Stimulated activated CD8-positive, alpha-beta memory T cell treated with anti-CD3 and anti-CD28 coated beads, Interleukin-4, amount 100 ng/mL, for 48 hours (primary cell): ENCODE results near the gene LYSMD4.
"Not testable (repeated sequence)": the region's sequence is repeated elsewhere in the genome, so short reads cannot be mapped to it uniquely, and the experiment has no call there.

Experiments used
- DNase-seq: peaks from one replicate; pipeline ENCODE4 v3.0.0-alpha.2; 2020

Gene LYSMD4

DNA sequence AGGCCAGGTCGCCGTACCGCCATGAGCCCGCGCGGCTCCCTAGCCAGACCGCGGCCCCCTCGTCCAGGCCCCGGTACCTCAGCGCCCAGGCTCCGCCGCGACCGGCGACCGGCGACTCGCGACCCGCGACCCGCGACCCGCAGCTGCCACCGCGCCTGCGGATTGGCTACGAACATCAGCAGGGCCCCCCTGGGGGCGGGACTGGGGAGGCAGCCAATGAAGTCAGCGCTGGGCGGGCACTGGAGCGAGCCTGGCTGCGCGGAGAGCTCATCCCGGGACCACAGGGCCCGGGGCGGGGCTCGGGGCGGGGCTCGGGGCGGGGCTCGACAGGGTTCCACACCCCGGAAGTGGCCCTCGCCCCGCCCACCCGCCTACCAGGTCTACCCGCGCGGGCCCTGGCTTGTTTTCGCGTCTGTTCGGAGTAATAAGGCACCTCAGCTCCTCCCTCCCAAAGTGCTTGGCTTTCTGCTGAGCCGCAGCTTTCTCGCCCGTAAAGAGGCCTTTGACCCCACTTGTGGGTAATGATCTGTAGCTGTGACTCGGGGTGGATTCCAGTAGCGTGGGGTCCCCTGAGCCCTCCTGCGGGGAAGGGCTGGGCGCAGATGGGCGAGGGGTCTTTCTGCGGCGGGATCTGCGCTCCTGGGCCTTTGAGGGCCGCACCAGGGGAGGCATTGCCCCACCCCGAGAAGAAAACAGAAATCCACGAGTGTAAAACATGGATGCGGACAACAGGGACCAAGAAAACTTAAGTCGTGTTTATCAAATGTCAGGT is at the start of gene LYSMD4:
TSS of gene LYSMD4 (minus strand) at position 170 of the 772 bp plus-strand sequence. CDS start 1,438 bp downstream, outside the sequence.
- peak; percentile 98 for DNase-seq

DNA sequence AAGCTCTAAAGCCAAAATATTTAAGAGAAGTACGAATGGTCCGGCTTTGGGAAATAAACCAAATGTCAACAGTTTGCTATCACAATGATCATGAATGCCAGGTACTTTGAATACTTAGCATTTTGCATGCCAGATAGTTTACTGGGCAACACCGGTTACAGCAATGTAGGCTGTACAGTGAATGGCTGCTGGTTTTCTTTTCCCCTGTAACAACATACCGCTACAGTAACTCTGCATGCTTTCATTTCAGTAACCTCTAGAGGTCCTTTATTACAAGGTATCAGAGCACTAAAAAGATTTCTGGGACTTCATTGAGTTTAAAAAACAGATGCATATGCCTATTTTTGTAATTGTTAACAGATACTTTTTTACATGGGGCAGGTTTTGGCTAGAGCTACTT is 48.8 kb upstream of the LYSMD4 start:
- DNase-seq = not testable (repeated sequence)

- no peak for DNase-seq
These were observed 43.9 kb upstream of the LYSMD4 start for GRCh38 chr15:99777144-99777543.

- DNase-seq = no peak
These were observed 31.3 kb upstream of the LYSMD4 start for GRCh38 chr15:99764522-99764921.

GRCh38 chr15:99763827-99764226 is 30.6 kb upstream of the LYSMD4 start:
- no peak for DNase-seq

- no peak for DNase-seq
These were observed 29.1 kb upstream of the LYSMD4 start for GRCh38 chr15:99762288-99762687.

DNA sequence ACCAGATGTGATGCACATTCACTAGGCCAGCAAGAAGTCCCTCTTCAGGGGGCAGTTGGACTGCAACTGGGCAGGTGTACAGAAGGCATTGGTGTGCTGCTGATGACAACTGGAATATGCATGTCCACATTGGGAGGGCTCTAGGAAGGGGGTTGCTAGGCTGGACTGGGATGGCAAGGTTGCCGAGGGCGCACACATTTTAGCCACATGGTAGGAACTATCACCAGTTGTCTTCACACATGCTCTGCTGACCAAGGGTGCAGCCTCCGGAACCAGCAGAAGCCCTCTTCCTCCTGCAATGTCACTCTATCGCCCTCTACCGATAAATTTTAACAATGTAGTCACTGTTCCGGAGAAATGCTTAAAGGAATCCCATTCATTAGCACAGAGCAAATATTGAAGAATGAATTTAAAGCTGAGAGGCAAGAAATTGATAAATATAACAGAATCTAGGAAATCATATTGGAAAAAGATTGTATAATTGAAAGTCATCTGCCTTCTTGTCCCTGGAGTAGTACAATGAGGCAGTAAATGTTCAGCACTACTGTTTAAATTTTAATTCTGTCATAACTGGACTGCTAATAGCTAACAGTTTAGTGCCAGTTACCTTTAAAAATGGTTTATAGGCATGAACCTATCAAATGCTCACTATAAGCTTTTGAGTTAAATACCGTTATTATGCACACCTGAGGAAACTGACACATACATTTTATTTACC is 22.6 kb upstream of the LYSMD4 start:
- DNase-seq = peak; percentile 48

DNA sequence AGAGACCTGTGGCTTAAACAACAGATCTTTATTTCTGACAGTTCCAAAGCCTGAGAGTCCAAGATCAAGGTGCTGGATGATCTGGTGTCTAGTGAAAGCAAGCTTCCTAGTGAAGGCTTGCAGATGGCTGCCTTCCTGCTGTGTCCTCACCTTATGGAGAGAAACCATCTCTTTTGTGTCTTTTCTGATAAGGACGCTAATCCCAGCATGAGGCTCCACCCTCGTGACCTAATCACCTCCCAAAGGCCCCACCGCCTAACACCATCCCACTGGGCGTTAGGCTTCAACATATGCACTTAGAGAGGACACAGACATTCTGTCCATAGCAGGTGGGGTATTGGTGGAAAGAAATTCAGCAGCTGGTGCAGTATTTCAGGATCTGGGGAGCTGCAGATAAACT is 19.8 kb upstream of the LYSMD4 start:
- no peak for DNase-seq

- DNase-seq = no peak
These were observed 19.3 kb upstream of the LYSMD4 start for GRCh38 chr15:99752556-99752955.

GRCh38 chr15:99750326-99750725 is 17.1 kb upstream of the LYSMD4 start:
- not testable (repeated sequence) for DNase-seq

- DNase-seq = no peak
These were observed 16.1 kb upstream of the LYSMD4 start for GRCh38 chr15:99749386-99749785.

DNA sequence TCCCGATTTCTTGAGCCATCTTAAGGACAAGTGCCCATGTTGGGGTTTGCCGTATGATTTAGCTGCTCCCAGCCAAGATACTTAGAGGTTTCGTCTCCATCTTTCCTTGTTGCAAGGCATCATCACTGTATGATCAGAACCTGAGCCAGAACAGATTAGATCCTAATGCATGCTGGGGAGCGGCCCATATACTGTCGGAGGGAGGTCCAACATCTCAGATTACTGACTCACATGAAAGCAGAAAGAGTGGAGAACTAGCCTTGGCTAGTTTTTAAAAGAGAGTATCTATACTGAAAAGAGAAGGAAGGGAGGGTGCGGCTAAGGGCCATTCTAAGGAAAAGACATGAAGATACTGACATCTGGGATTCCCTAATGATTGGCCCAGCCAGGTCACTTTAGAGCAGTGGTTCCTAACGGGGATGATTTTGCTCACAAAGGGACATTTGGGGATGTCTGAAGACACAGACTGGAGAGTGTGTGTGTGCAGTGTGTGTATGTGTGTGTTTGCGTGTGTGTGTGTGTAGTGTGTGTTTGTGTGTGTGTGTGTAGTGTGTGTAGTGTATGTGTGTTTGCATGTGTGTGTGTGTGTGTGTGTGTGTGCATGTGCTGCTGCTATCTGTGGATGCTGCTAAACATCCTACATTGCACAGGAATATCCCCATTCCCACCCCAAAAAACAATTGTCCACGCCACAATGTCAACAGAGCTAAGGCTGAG is 12.3 kb upstream of the LYSMD4 start:
- DNase-seq = no peak

DNA sequence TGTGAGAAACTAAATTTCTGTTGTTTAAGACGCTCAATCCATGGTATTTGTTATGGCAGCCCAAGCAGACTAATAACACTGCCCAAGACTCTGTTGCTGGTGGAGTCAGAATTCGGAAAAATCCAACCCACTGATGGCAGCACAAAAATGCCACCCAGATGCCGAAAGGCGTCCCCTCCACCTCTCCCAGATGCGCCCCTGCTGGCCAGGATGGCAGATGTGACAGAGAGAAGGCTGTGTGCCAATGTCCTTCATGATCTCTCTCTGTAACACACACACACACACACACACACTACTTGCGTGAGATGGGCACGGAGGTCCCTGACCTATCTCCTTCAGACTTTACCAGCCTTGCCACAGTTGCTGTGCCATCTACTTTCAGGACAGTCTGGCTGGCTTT is 10.9 kb upstream of the LYSMD4 start:
- no peak for DNase-seq

DNA sequence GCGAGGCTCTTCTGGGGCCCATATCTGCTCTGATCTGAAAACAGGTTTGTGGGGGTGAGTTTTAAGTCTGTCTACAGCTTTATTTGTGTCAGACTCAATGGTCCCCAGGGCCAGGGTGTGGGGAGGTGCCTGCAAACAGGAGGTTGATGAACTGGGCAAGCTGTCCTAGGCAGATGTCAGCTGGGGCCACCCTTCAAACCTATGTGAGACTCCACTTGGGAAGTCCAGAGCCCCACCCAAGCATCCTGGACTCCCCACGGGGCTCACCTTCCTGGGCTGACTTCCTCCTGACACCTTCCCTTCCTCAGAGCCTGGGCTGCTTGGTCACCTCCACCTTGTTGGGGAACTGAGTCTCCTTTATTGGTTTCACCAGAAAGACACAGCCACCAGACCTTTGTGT is 8.6 kb upstream of the LYSMD4 start:
- no peak for DNase-seq

GRCh38 chr15:99738021-99738847 is 5.0 kb upstream of the LYSMD4 start:
- no peak for DNase-seq

DNA sequence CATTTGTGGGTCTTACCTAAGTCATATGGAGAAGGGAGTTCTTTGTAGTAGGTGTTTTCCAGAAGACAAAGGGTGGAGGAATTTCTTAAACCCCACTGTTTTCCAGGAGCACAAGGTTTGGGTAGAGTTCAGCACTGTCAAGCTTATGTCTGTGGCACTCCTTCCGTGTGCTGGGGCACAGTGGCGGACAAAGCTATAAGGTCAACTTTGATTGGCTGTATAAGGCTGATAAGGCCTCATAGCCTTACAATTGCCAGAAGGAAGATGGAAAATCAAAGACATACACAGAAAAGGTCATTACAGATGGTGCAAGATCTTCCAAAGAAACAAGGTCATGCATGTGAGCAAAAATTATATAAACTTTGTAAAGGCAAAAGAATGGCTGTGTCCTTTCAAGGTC is 3.5 kb upstream of the LYSMD4 start:
- DNase-seq = no peak

GRCh38 chr15:99735868-99736267 is 2.6 kb upstream of the LYSMD4 start:
- DNase-seq = peak; percentile 8

DNA sequence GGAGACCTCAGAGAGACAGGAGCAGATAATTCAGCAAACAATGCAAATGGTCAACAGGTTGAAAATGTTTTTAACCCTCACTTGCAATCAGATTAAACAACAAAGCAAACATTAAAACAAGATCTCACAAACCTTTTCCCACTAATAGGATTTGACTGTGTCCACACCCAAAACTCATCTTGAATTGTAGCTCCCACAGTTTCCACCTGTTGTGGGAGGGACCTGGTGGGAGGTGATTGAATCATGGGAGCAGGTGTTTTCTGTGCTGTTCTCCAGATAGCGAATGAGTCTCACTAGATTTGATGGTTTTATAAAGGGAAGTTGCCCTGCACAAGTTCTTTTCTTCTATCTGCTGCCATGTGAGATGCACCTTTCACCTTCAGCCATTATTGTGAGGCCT is 1.3 kb upstream of the LYSMD4 start:
- no peak for DNase-seq

GRCh38 chr15:99734040-99734291 is 729 bp upstream of the LYSMD4 start:
- not testable (repeated sequence) for DNase-seq

DNA sequence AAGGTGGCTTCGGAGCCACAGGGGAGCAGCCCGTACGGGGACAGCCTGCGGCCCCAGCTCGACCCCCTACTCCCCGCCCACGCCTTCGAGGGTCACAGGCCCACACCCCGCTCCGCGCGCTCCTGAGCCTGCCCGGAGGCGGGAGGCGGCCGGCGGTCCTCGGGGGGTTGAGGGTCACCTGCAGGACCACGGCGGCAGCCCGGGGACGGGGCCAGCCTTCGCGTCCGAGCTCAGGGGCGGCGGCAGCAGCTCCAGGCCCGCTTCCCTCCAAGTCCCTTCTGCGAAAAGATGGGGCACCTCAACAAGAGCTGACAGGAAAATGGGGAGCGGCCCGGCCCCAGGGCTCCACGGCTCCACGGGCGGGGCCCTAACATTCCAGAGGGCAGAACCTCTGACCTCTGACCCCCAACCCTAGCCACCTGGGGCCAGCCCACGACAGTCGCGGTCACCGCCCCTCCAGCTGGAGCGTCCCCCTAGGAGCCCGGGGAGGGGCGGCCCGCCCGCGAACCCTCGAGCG is 428 bp downstream of the LYSMD4 start:
- no peak for DNase-seq

DNA sequence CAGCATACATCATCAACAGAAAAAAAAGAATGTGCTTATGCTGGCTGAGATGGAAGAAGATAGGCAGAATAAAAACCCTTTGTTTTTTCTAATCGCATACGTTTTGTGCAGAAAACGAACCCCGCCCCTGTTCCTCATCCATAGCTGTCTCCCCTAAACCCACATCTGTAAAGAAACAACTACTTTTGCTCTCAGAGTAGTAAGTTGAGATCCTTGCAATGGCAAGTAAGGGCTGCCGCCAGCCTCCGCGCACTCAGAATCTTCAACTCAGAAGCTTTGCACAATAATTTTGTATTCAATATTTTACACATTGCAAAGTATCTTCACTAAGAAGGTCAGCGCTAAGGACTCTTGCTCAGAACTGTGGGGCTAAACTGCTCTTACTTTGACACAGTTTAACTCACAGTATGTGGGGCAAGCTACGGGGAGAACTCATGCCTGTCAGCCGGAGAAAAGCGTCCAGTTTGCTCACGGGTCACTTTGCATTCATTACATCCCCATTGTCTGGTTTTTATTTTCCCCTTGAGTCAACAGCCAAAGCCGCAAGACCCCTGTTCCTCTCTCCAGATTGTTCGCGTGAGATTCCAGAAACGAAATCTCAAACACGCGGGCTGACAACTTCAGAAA is 1.0 kb downstream of the LYSMD4 start:
- no peak for DNase-seq

DNA sequence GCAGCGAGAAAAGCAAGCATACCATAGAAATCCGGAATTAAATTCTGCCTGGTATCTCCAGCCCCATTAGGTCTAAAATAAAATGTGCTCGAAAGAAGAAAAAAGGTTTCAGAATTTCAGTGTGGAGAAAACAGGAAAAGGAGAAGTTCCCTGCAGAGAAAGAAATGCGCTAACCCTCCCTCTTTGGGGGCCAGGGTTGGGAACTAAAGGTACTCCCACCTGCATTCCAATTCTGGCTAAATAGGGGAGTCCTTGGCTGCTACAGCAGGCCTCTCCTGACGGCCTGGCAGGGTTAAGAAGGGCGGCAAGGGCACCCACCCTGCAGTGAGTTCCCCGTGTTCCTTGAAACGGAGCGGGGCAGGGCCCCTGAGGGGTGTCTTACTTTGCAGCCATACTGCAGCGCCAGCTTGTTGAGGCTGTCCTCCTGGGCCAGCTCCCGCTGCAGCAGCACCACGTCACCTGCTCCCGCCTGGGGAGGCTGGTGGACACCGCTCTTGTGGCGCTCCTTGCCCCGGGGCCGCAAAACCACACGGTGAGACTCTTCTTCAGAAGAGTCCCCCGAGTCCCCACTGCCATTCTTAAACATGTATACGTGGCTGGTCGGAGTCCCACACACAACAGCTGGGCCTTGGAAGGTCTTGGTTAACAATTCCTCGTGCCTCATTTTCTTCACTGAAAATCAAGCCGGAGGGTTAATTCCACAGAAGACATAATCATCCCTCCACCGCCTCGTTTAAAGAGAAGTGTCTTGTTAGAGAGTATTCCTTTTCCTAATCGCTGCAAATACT is 1.7 kb downstream of the LYSMD4 start:
- DNase-seq = no peak
